Smooth muscle cell (in vitro differentiated cells): ENCODE results near the gene SPACDR. TPM values are rescaled to one million over a fixed set of nuclear protein-coding genes. Genes with fewer than 3 reads are reported as not detected.

Source experiments
- DNase-seq: peaks from one replicate; lab custom pipeline; 2025; ENCODE audit not compliant: unreplicated experiment; lab: John Stamatoyannopoulos, UW
- H2AFZ ChIP-seq: fragments of 200-600 bp; sonication (generic); 2 replicates; pipeline ENCODE4 v1.6.0; 2016; ENCODE audit warnings: antibody characterized with exemption, low read depth, mild to moderate bottlenecking
- H3F3A ChIP-seq: fragments of 200-600 bp; sonication (generic); 2 replicates; pipeline ENCODE4 v1.6.0; 2017; ENCODE audit warnings: antibody characterized with exemption, low read depth
- H3K27ac ChIP-seq: fragments of 200-600 bp; sonication (generic); 2 replicates; pipeline ENCODE4 v1.5.1; 2016; ENCODE audit warnings: low read depth, mild to moderate bottlenecking
- H3K27me3 ChIP-seq: fragments of 200-600 bp; sonication (generic); 2 replicates; pipeline ENCODE4 v1.6.1; 2016; ENCODE audit warnings: low read depth, mild to moderate bottlenecking
- H3K36me3 ChIP-seq: fragments of 200-600 bp; sonication (generic); 2 replicates; pipeline ENCODE4 v1.5.1; 2016; ENCODE audit warnings: low read depth
- H3K4me1 ChIP-seq: fragments of 200-600 bp; sonication (generic); 2 replicates; pipeline ENCODE4 v1.5.1; 2016; ENCODE audit warnings: low read depth
- H3K4me2 ChIP-seq: fragments of 200-600 bp; sonication (generic); 2 replicates; pipeline ENCODE4 v1.6.0; 2016; ENCODE audit warnings: mild to moderate bottlenecking
- H3K4me3 ChIP-seq: fragments of 200-600 bp; sonication (generic); 2 replicates; pipeline ENCODE4 v1.5.1; 2016; ENCODE audit warnings: mild to moderate bottlenecking
- H3K79me2 ChIP-seq: fragments of 200-600 bp; sonication (generic); 2 replicates; pipeline ENCODE4 v1.6.0; 2016; ENCODE audit warnings: low read depth, mild to moderate bottlenecking
- H3K9ac ChIP-seq: fragments of 200-600 bp; sonication (generic); 2 replicates; pipeline ENCODE4 v1.6.0; 2016; ENCODE audit warnings: low read depth
- H3K9me3 ChIP-seq: fragments of 200-600 bp; sonication (generic); replicated peaks from 2 replicates; pipeline ENCODE4 v1.5.1; 2016; ENCODE audit warnings: low read depth
- H4K20me1 ChIP-seq: fragments of 200-600 bp; sonication (generic); 2 replicates; pipeline ENCODE4 v1.6.0; 2016; ENCODE audit warnings: low read depth
- CTCF ChIP-seq: fragments of 200-600 bp; sonication (generic); IDR thresholded peaks from 2 replicates; pipeline ENCODE4 v1.5.1; 2017; ENCODE audit warnings: borderline replicate concordance, mild to moderate bottlenecking, antibody characterized with exemption; ENCODE audit not compliant: insufficient read depth, poor library complexity, severe bottlenecking
- WGBS: methylation state at CpG from one replicate; pipeline ENCODE4 v1.1.7; 2016; ENCODE audit warnings: low lambda C conversion rate; 5-methylcytosine and 5-hydroxymethylcytosine counted together
- polyA plus RNA-seq: library from polyadenylated mRNA; unstranded; fragments of >200 nt; fragmentation: Nextera tagmentation; extraction: Ambion mirVana; gene quantifications from 2 replicates; pipeline ENCODE4 v1.2.1, GENCODE V29; 2016
- total RNA-seq: library from RNA; depleted of rRNA; stranded (reverse); fragments of >200 nt; gene quantifications from 2 replicates; pipeline ENCODE4 v1.2.3, GENCODE V29; 2014

Gene SPACDR
- total and polyA plus RNA-seq, 2 experiments from 2014 or later, result 0.58 TPM; not detected in 1

GRCh38 chr7:100419660-100420226, 44.3 kb downstream of the SPACDR start:
- Histone ChIP-seq H3K27me3 (peaks cover 2% of the 10 kb centered on the region), H3K4me1 (no peaks in the 10 kb centered on the region), H4K20me1 (no peaks in the 10 kb centered on the region), H3F3A (no peaks in the 10 kb centered on the region), H3K4me2 (no peak overlapping the region), H3K9me3 (no peaks in the 10 kb centered on the region), H2AFZ (no peak overlapping the region), H3K9ac (no peak overlapping the region), H3K27ac (no peak overlapping the region), H3K4me3 (no peak overlapping the region), H3K79me2 (no peaks in the 10 kb centered on the region), H3K36me3 (no peaks in the 10 kb centered on the region)
- DNase-seq, result no peak
- TF ChIP-seq CTCF, result no peak
- 94% methylated on average over 1 of the region's 1 CpG for WGBS

- WGBS, result 75% methylated on average over 1 of the region's 1 CpG
- Histone ChIP-seq H3K79me2 (no peaks in the 10 kb centered on the region), H3F3A (no peaks in the 10 kb centered on the region), H3K4me2 (no peak overlapping the region), H3K4me3 (no peak overlapping the region), H3K36me3 (no peaks in the 10 kb centered on the region), H2AFZ (no peak overlapping the region), H3K27ac (no peak overlapping the region), H3K27me3 (peaks cover 2% of the 10 kb centered on the region), H4K20me1 (no peaks in the 10 kb centered on the region), H3K9ac (no peak overlapping the region), H3K4me1 (no peaks in the 10 kb centered on the region), H3K9me3 (no peaks in the 10 kb centered on the region)
- no peak for TF ChIP-seq CTCF
- DNase-seq, result no peak
Observed at GRCh38 chr7:100418930-100419659, 45.0 kb downstream of the SPACDR start.

- Histone ChIP-seq H3K79me2 (no peaks in the 10 kb centered on the region), H3K9ac (no peak overlapping the region), H3K4me2 (no peak overlapping the region), H3K27me3 (peaks cover 8% of the 10 kb centered on the region), H3K36me3 (no peaks in the 10 kb centered on the region), H2AFZ (no peak overlapping the region), H3K27ac (no peak overlapping the region), H3F3A (no peaks in the 10 kb centered on the region), H3K4me3 (no peak overlapping the region), H4K20me1 (no peaks in the 10 kb centered on the region), H3K9me3 (no peaks in the 10 kb centered on the region), H3K4me1 (no peaks in the 10 kb centered on the region)
- WGBS, result 93% methylated on average over 5 of the region's 5 CpGs
- TF ChIP-seq CTCF, result no peak
- DNase-seq, result no peak
Observed at GRCh38 chr7:100415448-100415847, 48.6 kb downstream of the SPACDR start.
